Right lobe of liver (tissue), 6 donors: ENCODE results near the gene ALKBH3. TPM values are rescaled to one million over a fixed set of nuclear protein-coding genes. Genes with fewer than 3 reads are reported as not detected.

Experiments
- ATAC-seq, 4 donors: fragments of 200-7000 bp; cut with Tn5 transposase; one replicate each; pipeline ENCODE4 v1.9.1; 2020; ENCODE audit warnings: mild to moderate bottlenecking in 4 of 4, moderate library complexity in 4 of 4
- DNase-seq, 3 donors: peaks; one replicate each; pipeline ENCODE4 v3.0.0-alpha.2; 2020
- H3K27ac ChIP-seq, 3 donors: fragments of 200-600 bp; one replicate each; pipeline ENCODE4 v1.8.0; 2022
- H3K27me3 ChIP-seq, 2 donors: fragments of 200-600 bp; one replicate each; pipeline ENCODE4 v1.8.0; 2022
- H3K36me3 ChIP-seq, 4 donors: fragments of 200-600 bp; sonication (generic) in 1 of 4; one replicate each; pipeline versions ENCODE4 v1.5.1 to v1.8.0; 2017 to 2022; ENCODE audit warnings: control low read depth in 1 of 4
- H3K4me1 ChIP-seq, 4 donors: fragments of 200-600 bp; sonication (generic) in 1 of 4; one replicate each; pipeline versions ENCODE4 v1.5.1 to v1.8.0; 2017 to 2022; ENCODE audit warnings: control low read depth in 1 of 4
- H3K4me3 ChIP-seq, 3 donors: fragments of 200-600 bp; one replicate each; pipeline ENCODE4 v1.8.0; 2022
- H3K9me3 ChIP-seq, 4 donors: fragments of 200-600 bp; sonication (generic) in 1 of 4; one replicate each; pipeline versions ENCODE4 v1.5.1 to v1.8.0; 2017 to 2022; ENCODE audit warnings: control low read depth in 1 of 4
- CTCF ChIP-seq, 4 donors: fragments of 200-600 bp in 3 of 4; fragments of 450-650 bp in 1 of 4; IDR thresholded peaks; one replicate each; pipeline versions ENCODE4 v1.5.1 to v1.8.0; 2016 to 2022; ENCODE audit warnings: antibody characterized with exemption in 4 of 4, mild to moderate bottlenecking in 2 of 4
- POLR2A ChIP-seq: fragments of 450-650 bp; IDR thresholded peaks from one replicate; pipeline ENCODE4 v1.6.1; 2017; ENCODE audit warnings: antibody characterized with exemption, mild to moderate bottlenecking
- WGBS: methylation state at CpG from one replicate; pipeline ENCODE4 v1.1.6; 2018; ENCODE audit warnings: low coverage, low lambda C conversion rate; ENCODE audit not compliant: insufficient coverage; ENCODE audit errors: missing lambda C conversion rate; 5-methylcytosine and 5-hydroxymethylcytosine counted together
- intact Hi-C, 2 donors: fragments of 100-400 bp; cut with DNase I; formaldehyde crosslinking; loops; one replicate each; pipeline versions ENCODE4 v1.11.2 to v1.14.1; 2022
- total RNA-seq, 6 experiments: library from RNA; depleted of rRNA in 2 of 6; stranded (reverse); fragments of >200 nt in 2 of 6; fragmentation: NEBNext Ultra II Directional in 3 of 6; extraction: Animal tissue kit (Norgen Biotek cat#: 25700) in 3 of 6; gene quantifications; one replicate each; pipeline versions ENCODE4 v1.1.0 to v1.2.4, GENCODE V29; 2016 to 2023
- donor health status: DM: no; HTN: yes; CAD: no.
- donor health status: DM: no; HTN: no; CAD: no.
- donor health status: DM: no; HTN: no; CAD: no.
- donor health status: DM: no; HTN: yes; CAD: no.
- donor health status: DM: no; HTN: yes; CAD: no.

Gene ALKBH3
- total RNA-seq, 6 experiments from 2014 or later, result 11.2 to 20.2 (median 17.0) TPM

DNA sequence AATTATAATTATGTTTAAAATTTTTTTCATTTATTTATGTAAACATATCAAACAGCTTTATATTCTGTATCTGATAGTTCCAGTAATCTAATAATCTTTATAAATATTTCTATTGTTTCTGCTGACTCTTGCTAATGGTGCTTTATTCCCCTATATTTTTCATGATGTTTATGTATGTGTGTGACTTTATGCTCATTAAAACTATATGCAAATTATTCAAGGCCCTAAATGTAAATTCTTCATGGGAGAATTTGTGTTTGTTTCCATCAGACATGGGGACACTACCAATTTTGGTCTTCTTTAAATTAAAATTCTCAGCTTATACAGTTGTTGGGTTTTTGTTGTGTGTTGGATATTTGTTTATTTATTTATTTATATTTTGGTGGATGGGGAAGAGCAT is 13.7 kb upstream of the ALKBH3 start:
- TF ChIP-seq POLR2A, result no peak
- no peak for TF ChIP-seq CTCF (IDR thresholded peaks at IDR 0.05)
- H3K36me3 ChIP-seq, result no peaks in the 10 kb centered on the region
- ATAC-seq (no peak), DNase-seq (no peak)
- H3K9me3 ChIP-seq, result no peaks in the 10 kb centered on the region
- H3K27me3 ChIP-seq, result no peaks in the 10 kb centered on the region
- peaks cover 0 to 6% (median 0%) of the 10 kb centered on the region in 4 donors for H3K4me1 ChIP-seq
- no peak overlapping the region for H3K27ac ChIP-seq
- intact Hi-C loops, result no loop called here
- H3K4me3 ChIP-seq, result no peak overlapping the region

DNA sequence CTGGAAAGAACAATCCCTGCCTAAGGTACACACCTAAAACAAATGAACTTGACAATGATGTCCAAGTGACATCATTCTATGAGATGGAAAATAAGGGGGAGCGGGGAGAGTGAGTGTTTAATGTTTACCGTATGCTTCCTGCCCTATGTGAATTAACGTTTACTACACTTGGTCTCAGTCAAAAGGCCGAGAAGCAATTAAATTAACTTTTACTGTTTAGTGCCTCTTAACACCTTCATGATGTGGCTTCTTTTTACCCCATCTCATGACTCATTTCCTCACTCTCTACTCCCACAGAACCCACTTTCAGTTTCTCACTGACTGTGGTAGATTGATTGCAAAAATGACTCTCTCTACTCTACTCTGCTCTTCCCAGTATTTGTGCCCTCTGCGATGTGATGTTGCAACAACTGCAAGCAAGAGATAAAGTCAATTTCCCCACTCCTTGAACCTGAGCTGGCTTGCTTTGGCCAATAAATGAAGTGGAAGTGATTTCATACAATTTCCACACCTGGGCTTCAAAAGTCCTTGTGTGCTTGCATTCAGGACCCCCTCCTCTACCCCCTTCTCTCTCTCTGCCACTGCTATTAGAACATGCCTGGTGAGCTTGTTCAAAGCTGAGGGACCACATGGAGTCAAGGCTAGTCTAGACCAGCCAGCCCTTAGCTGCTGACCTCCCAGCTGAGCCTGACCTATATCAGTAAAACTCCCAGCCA is 11.6 kb upstream of the ALKBH3 start:
- peak; percentile 88 to 99 (median 97) for ATAC-seq
- no peak overlapping the region for H3K4me3 ChIP-seq
- H3K4me1 ChIP-seq, result peaks cover 0 to 6% (median 0%) of the 10 kb centered on the region in 4 donors
- WGBS, result 24% methylated on average over 5 of the region's 5 CpGs
- H3K9me3 ChIP-seq, result no peaks in the 10 kb centered on the region
- H3K27me3 ChIP-seq, result no peaks in the 10 kb centered on the region
- no peak for TF ChIP-seq CTCF (IDR thresholded peaks at IDR 0.05)
- no peak for TF ChIP-seq POLR2A
- H3K27ac ChIP-seq, result peak overlapping the region in 1 of 3 donors; percentile 2
- DNase-seq, result peak in 1 of 3 donors; percentile 52
- intact Hi-C loops, result no loop called here
- H3K36me3 ChIP-seq, result no peaks in the 10 kb centered on the region

DNA sequence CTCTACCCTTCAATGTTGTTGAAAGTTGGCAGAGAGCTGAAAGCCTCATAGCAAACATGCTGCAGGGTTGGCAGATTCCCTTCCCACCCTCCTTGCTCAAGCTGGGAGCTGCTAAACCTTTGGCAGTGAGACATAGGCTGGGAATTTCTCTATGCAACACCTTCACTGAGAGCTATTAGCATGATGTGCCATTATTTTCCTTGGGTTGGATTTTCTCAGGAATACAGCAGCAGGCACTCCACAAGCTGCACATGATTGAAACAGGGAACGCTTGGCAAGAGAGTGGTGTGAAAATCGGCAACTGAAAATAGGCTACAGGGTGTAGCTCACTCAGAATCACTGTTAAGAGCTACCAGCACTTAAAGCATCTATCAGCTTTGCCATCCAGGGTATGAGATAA is 9.6 kb upstream of the ALKBH3 start:
- H3K4me3 ChIP-seq, result no peak overlapping the region
- peaks cover 0 to 6% (median 0%) of the 10 kb centered on the region in 4 donors for H3K4me1 ChIP-seq
- intact Hi-C loops, result no loop called here
- no peaks in the 10 kb centered on the region for H3K9me3 ChIP-seq
- TF ChIP-seq CTCF (IDR thresholded peaks at IDR 0.05) (no peak), POLR2A (no peak)
- H3K27me3 ChIP-seq, result no peaks in the 10 kb centered on the region
- ATAC-seq (no peak), DNase-seq (no peak)
- H3K27ac ChIP-seq, result no peak overlapping the region
- WGBS, result 66% methylated on average over 2 of the region's 2 CpGs
- H3K36me3 ChIP-seq, result no peaks in the 10 kb centered on the region

- ATAC-seq (no peak), DNase-seq (no peak)
- TF ChIP-seq POLR2A (no peak), CTCF (IDR thresholded peaks at IDR 0.05) (no peak)
- 57% methylated on average over 7 of the region's 7 CpGs for WGBS
- Histone ChIP-seq H3K4me1 (peaks cover 0 to 6% (median 0%) of the 10 kb centered on the region in 4 donors), H3K27ac (no peak overlapping the region), H3K27me3 (peaks cover 0 to 3% of the 10 kb centered on the region in 2 donors), H3K9me3 (no peaks in the 10 kb centered on the region), H3K4me3 (no peak overlapping the region), H3K36me3 (no peaks in the 10 kb centered on the region)
- intact Hi-C loops, result no loop called here
Observed at GRCh38 chr11:43872995-43873394, 7.6 kb upstream of the ALKBH3 start.
